Omental fat pad (tissue), 4 donors: ENCODE measurements around the gene KCNF1. TPM values are rescaled to one million over a fixed set of nuclear protein-coding genes. Genes with fewer than 3 reads are reported as not detected.

Experiments
- ATAC-seq: fragments of 150-250 bp; one replicate; pipeline ENCODE4 v1.9.1; 2016; ENCODE audit warnings: mild to moderate bottlenecking, moderate library complexity; ENCODE audit not compliant: low FRiP score
- DNase-seq: peaks from one replicate; pipeline ENCODE4 v3.0.0-alpha.2; 2019; ENCODE audit warnings: low spot score
- total RNA-seq, 4 donors: library from RNA; depleted of rRNA; stranded (reverse); fragments of >200 nt; gene quantifications; one replicate each; pipeline ENCODE4 v1.1.0, GENCODE V29; 2016
- TF ChIP-seq, protein P1 (sequence below), 3 donors: fragments of 450-650 bp; IDR thresholded peaks; one replicate each; pipeline ENCODE4 v1.5.1; 2016 to 2017; ENCODE audit warnings: antibody characterized with exemption in 3 of 3, mild to moderate bottlenecking in 3 of 3, moderate library complexity in 2 of 3

Gene KCNF1
- total RNA-seq, 4 donors from 2014 or later, result 0.79 TPM; not detected in 3

DNA sequence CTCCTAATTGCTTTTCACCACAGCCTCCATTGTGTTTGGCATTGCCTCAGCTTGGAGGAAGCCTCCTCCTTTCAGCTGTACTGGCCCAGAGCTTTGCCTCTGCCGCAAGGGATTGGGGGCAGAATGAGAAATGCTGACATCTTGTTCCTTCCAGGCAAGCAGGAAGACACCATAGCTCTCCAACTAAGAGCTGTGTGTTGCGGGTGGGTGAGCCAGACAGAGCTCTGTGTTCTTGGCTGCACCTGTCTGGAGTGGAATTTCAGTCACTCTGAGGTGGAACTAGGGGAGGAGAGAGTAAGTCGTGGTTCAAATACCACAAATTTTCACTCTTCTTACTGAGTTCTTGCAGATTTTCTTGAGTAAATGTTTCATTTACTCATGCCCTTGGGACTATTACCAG, 36.6 kb upstream of the KCNF1 start:
- TF ChIP-seq, protein P1, sequence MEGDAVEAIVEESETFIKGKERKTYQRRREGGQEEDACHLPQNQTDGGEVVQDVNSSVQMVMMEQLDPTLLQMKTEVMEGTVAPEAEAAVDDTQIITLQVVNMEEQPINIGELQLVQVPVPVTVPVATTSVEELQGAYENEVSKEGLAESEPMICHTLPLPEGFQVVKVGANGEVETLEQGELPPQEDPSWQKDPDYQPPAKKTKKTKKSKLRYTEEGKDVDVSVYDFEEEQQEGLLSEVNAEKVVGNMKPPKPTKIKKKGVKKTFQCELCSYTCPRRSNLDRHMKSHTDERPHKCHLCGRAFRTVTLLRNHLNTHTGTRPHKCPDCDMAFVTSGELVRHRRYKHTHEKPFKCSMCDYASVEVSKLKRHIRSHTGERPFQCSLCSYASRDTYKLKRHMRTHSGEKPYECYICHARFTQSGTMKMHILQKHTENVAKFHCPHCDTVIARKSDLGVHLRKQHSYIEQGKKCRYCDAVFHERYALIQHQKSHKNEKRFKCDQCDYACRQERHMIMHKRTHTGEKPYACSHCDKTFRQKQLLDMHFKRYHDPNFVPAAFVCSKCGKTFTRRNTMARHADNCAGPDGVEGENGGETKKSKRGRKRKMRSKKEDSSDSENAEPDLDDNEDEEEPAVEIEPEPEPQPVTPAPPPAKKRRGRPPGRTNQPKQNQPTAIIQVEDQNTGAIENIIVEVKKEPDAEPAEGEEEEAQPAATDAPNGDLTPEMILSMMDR (IDR thresholded peaks at IDR 0.05), result no peak
- ATAC-seq (no peak), DNase-seq (no peak)

DNA sequence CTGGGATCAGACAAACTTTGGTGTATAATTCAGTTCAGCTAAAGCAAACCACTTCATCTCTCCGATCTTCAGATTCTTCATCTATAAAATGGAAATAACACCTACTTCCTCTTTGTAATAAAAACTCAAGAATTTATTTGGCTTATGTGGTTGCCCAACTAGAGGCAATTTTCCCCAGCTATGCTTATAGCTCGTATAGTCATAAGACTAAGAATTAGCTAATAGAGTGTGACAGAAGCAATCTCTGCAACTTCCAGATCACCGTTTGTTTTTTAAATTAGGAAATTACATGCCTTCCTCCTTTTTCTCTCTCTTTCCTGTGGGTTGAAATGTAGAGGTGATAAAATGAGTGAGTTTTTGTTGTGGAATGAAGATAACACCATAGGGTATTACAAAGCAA, 35.3 kb upstream of the KCNF1 start:
- no peak for DNase-seq
- TF ChIP-seq, protein P1 (IDR thresholded peaks at IDR 0.05), result no peak
- no peak for ATAC-seq

DNA sequence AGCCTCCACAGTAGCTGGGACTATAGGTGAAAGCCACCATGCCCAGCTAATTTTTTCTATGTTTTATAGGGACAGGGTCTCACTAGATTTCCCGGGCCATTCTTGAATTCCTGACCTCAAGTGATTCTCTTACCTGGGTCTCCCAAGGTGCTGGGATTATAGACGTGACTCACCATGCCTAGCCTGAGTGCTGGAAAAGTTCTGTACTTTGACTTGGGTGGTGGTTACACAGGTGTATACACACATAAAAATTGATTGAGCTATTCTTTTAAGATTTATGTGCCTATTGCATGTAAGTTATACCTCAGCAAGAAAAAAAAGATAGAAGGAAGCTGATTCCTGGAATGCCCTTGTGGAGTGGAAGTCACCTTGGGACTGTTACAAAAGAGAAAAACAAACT, 34.8 kb upstream of the KCNF1 start:
- TF ChIP-seq, protein P1 (IDR thresholded peaks at IDR 0.05), result no peak
- ATAC-seq, result no peak
- no peak for DNase-seq

DNA sequence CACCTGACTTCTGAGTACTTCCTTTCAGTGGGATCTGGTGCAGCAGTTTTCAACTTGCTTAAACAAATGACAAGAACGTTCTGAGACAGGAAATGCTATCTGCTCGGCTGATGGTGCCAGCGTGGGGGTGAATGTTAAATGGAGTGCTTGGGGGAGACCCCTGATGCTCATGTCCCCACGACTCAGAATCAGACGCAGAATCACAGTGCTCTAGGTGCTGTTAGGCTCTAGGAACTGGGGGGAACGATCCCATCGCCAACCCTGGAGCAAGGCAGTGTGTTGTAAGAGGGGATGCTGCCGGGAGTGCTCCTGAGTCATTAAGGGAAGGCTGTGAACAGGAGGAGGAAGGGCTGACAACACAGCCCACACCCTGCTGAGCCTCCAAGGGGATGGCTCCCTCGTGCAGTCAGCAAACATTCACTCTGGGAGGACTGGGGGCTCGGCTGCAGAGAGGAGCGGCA, 34.1 kb upstream of the KCNF1 start:
- DNase-seq (no peak), ATAC-seq (no peak)
- TF ChIP-seq, protein P1 (IDR thresholded peaks at IDR 0.05), result no peak

DNA sequence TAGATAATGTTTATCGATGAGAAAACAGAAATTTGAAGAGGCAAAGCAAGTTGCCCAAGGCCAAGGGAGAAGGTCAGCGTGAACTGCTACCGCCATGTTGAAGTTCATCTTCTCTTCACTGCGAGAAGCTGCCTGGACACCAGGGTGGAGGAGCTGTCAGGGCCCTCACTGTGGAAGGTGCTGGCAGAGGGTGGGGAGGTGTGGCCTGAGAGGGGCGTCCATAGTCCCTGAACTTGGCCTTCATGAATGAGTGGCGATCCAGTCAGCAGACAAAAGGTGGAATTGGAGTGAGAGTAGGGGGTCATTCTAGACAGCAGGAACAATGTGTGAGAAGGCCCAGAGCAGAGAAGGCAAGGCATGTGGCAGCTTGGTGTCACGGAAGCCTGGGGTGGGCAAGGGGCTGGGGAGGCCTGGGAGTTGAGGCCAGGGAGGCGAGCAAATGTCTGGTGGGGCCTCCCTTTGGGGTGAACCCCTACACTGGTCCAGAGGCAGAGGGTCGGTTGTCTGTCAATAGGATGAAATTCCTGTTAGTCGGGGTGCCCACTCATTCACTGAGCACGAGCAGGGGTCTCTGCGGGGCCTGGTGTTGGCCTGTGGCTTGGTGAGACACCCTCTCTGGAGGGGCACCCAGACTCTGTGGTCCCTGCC, 33.3 kb upstream of the KCNF1 start:
- ATAC-seq (no peak), DNase-seq (no peak)
- TF ChIP-seq, protein P1 (IDR thresholded peaks at IDR 0.05), result no peak

DNA sequence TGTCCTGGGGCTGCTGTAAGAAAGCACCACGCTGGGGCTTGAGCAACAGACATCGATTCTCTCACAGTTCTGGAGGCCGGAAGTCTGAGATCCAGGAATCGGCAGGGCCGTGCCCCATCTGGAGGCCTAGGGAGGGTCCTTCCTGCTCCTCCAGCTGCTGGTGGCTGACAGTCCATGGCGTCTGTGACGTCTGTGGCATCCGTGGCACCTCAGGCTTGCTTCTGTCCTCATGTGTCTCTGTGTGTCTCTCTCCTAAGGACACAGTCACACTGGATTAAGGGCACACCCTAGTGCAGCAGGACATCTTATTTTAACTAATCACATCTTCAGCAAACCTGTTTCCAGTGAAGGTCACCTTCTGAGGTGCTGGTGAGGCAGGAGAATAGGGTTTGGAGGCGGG, 32.6 kb upstream of the KCNF1 start:
- no peak for DNase-seq
- TF ChIP-seq, protein P1 (IDR thresholded peaks at IDR 0.05), result no peak
- no peak for ATAC-seq
